Calu3 (cell line): ENCODE results near the gene MYO7A. TPM values are rescaled to one million over a fixed set of nuclear protein-coding genes. Genes with fewer than 3 reads are reported as not detected.

Experiments
- BruUV-seq: library from RNA; stranded (reverse); fragments of 400-500 nt; replicated peaks from 2 replicates; lab custom pipeline; 2021; lab: Mats Ljungman, UMichigan
- CTCF ChIA-PET: fragments of 300-600 bp; sonication (Branson Sonifier 250); formaldehyde crosslinking; loops from one replicate; lab custom pipeline; 2022; ENCODE audit warnings: antibody characterized with exemption; lab: Charles Lee
- DNase-seq: peaks from one replicate; pipeline ENCODE4 v3.0.0; 2022
- H3K27ac Mint-ChIP-seq: one replicate; pipeline ENCODE4 v1.8.0; 2022; ENCODE audit warnings: mixed read lengths; ENCODE audit not compliant: unreplicated experiment
- H3K27me3 Mint-ChIP-seq: one replicate; pipeline ENCODE4 v1.8.0; 2022; ENCODE audit warnings: mixed read lengths; ENCODE audit not compliant: unreplicated experiment
- H3K36me3 Mint-ChIP-seq: one replicate; pipeline ENCODE4 v1.8.0; 2022; ENCODE audit warnings: mild to moderate bottlenecking, moderate library complexity, mixed read lengths; ENCODE audit not compliant: insufficient read depth, unreplicated experiment
- H3K4me1 Mint-ChIP-seq: one replicate; pipeline ENCODE4 v1.8.0; 2022; ENCODE audit warnings: mild to moderate bottlenecking, low read depth, mixed read lengths; ENCODE audit not compliant: unreplicated experiment
- H3K4me3 Mint-ChIP-seq: one replicate; pipeline ENCODE4 v1.8.0; 2022; ENCODE audit warnings: mild to moderate bottlenecking, low read depth, moderate library complexity, mixed read lengths; ENCODE audit not compliant: unreplicated experiment
- H3K9me3 Mint-ChIP-seq: one replicate; pipeline ENCODE4 v1.8.0; 2022; ENCODE audit warnings: low read depth, mixed read lengths; ENCODE audit not compliant: unreplicated experiment
- CTCF ChIP-seq: fragments of 200-600 bp; IDR thresholded peaks from one replicate; pipeline ENCODE4 v1.8.0; 2022; ENCODE audit warnings: antibody characterized with exemption; ENCODE audit not compliant: unreplicated experiment
- intact Hi-C: fragments of 100-400 bp; cut with micrococcal nuclease; formaldehyde crosslinking; loops from one replicate; pipeline ENCODE4 v1.10.0; 2022; ENCODE audit not compliant: unreplicated experiment
- total RNA-seq: library from RNA; stranded (reverse); gene quantifications from 2 replicates; pipeline ENCODE4 v1.2.3, GENCODE V29; 2022

The MYO7A gene
- total RNA-seq, 1 experiment from 2014 or later = 3.7 TPM

- TF ChIP-seq CTCF = no peak
- Mint-ChIP-seq H3K36me3 (no peaks in the 10 kb centered on the region), H3K4me1 (peaks cover 19% of the 10 kb centered on the region), H3K4me3 (no peak overlapping the region), H3K9me3 (no peaks in the 10 kb centered on the region), H3K27me3 (peaks cover 24% of the 10 kb centered on the region), H3K27ac (no peak overlapping the region)
- DNase-seq = no peak
- intact Hi-C loops = no loop called here
- BruUV-seq = no TSS peak
- CTCF ChIA-PET = interaction anchor here (0.6 kb wide), 1 partner anchor 709 kb away, joined by 3 read pairs; no protein-coding TSS in a partner anchor
Observed at GRCh38 chr11:77140231-77140851, 12.3 kb downstream of the MYO7A start.

- no peaks in the 10 kb centered on the region for H3K36me3 Mint-ChIP-seq
- peaks cover 17% of the 10 kb centered on the region for H3K4me1 Mint-ChIP-seq
- no peak overlapping the region for H3K4me3 Mint-ChIP-seq
- no peak overlapping the region for H3K27ac Mint-ChIP-seq
- TF ChIP-seq CTCF = no peak
- no TSS peak for BruUV-seq
- intact Hi-C loops = no loop called here
- CTCF ChIA-PET = interaction anchor here (0.6 kb wide), 1 partner anchor 710 kb away, joined by 3 read pairs; no protein-coding TSS in a partner anchor
- no peaks in the 10 kb centered on the region for H3K9me3 Mint-ChIP-seq
- peaks cover 27% of the 10 kb centered on the region for H3K27me3 Mint-ChIP-seq
- DNase-seq = no peak
Observed at GRCh38 chr11:77141034-77141433, 13.0 kb downstream of the MYO7A start.

GRCh38 chr11:77141475-77141874, 13.4 kb downstream of the MYO7A start:
- no peak overlapping the region for H3K4me3 Mint-ChIP-seq
- no peaks in the 10 kb centered on the region for H3K9me3 Mint-ChIP-seq
- BruUV-seq = no TSS peak
- CTCF ChIA-PET = no interaction called here
- intact Hi-C loops = no loop called here
- no peaks in the 10 kb centered on the region for H3K36me3 Mint-ChIP-seq
- H3K4me1 Mint-ChIP-seq = peaks cover 12% of the 10 kb centered on the region
- no peak for DNase-seq
- no peak for TF ChIP-seq CTCF
- H3K27ac Mint-ChIP-seq = no peak overlapping the region
- peaks cover 27% of the 10 kb centered on the region for H3K27me3 Mint-ChIP-seq

GRCh38 chr11:77142091-77142975, 14.3 kb downstream of the MYO7A start:
- no peak overlapping the region for H3K27ac Mint-ChIP-seq
- BruUV-seq = no TSS peak
- no peak for TF ChIP-seq CTCF
- CTCF ChIA-PET = interaction anchor here (1.3 kb wide), 1 partner anchor 15 kb away, joined by 3 read pairs; no protein-coding TSS in a partner anchor
- peaks cover 6% of the 10 kb centered on the region for H3K4me1 Mint-ChIP-seq
- peaks cover 34% of the 10 kb centered on the region for H3K27me3 Mint-ChIP-seq
- intact Hi-C loops = no loop called here
- no peak overlapping the region for H3K4me3 Mint-ChIP-seq
- no peaks in the 10 kb centered on the region for H3K36me3 Mint-ChIP-seq
- no peaks in the 10 kb centered on the region for H3K9me3 Mint-ChIP-seq
- no peak for DNase-seq
